Measurements from ENCODE around the gene NID1.

DNA sequence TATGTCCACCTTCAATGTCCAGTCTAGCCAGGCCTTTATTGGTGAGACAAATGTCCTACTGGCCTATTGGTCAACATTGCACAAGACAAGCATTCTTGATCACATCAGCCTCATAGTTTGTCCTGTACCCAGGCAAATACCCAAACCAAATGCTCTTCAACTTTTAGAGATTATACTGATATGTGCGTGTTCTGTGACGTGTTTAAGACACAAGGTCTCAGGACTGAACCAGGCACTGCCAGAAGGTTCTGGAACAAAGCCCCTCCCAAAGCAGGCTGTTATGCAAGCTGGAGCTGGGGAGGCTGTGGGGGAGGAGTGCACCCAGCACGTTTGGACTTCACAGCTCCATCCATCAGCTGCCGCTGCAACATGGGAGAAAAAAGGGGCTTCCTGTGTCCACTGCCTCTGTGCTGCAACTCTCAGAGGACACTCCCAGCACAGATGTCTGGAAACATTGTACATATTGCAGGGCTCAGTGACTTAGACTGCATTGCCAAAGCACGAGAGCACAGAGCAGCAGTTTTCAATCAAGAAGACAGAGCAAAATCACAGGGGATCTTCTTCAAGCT is 45.9 kb downstream of the NID1 start:
- TF ChIP-seq CBX1 (IDR thresholded peaks at IDR 0.05; ENCODE audit: low read depth) (no peak), KAT2B (IDR thresholded peaks at IDR 0.05; ENCODE audit: low read depth, low read length) (no peak), RBBP5 (IDR thresholded peaks at IDR 0.05; ENCODE audit: borderline replicate concordance, insufficient read depth, low read length, poor library complexity, severe bottlenecking) (no peak), L3MBTL2 (IDR thresholded peaks at IDR 0.05) (no peak), ZNF12 (CRISPR knock-in tag; IDR thresholded peaks at IDR 0.05) (no peak), U2AF1 (optimal IDR thresholded peaks at IDR 0.05; ENCODE audit: low read depth, low read length) (no peak), POLR3A (IDR thresholded peaks at IDR 0.05; ENCODE audit: borderline replicate concordance, extremely low read depth, insufficient read depth, insufficient read length) (no peak)
- TF ChIP-seq, protein P1, sequence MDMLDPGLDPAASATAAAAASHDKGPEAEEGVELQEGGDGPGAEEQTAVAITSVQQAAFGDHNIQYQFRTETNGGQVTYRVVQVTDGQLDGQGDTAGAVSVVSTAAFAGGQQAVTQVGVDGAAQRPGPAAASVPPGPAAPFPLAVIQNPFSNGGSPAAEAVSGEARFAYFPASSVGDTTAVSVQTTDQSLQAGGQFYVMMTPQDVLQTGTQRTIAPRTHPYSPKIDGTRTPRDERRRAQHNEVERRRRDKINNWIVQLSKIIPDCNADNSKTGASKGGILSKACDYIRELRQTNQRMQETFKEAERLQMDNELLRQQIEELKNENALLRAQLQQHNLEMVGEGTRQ (CRISPR knock-in tag; IDR thresholded peaks at IDR 0.05), result no peak
- TF ChIP-seq, protein P2, sequence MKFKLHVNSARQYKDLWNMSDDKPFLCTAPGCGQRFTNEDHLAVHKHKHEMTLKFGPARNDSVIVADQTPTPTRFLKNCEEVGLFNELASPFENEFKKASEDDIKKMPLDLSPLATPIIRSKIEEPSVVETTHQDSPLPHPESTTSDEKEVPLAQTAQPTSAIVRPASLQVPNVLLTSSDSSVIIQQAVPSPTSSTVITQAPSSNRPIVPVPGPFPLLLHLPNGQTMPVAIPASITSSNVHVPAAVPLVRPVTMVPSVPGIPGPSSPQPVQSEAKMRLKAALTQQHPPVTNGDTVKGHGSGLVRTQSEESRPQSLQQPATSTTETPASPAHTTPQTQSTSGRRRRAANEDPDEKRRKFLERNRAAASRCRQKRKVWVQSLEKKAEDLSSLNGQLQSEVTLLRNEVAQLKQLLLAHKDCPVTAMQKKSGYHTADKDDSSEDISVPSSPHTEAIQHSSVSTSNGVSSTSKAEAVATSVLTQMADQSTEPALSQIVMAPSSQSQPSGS (CRISPR knock-in tag; IDR thresholded peaks at IDR 0.05), result no peak
- TF ChIP-seq, protein P3, sequence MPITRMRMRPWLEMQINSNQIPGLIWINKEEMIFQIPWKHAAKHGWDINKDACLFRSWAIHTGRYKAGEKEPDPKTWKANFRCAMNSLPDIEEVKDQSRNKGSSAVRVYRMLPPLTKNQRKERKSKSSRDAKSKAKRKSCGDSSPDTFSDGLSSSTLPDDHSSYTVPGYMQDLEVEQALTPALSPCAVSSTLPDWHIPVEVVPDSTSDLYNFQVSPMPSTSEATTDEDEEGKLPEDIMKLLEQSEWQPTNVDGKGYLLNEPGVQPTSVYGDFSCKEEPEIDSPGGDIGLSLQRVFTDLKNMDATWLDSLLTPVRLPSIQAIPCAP (CRISPR knock-in tag; IDR thresholded peaks at IDR 0.05; ENCODE audit: borderline replicate concordance), result no peak

All from K562 (cell line).